Activated CD8-positive, alpha-beta memory T cell treated with anti-CD3 and anti-CD28 coated beads, Interleukin-2, amount 10 ng/mL, durations not matched to agents 7 days and 5 days (primary cell): ENCODE results near the gene ENTPD2. TPM values are rescaled to one million over a fixed set of nuclear protein-coding genes. Genes with fewer than 3 reads are reported as not detected.

Experiments
- ATAC-seq: fragments of 150-1000 bp; cut with Tn5 transposase; one replicate; pipeline ENCODE4 v1.10.0; 2021; ENCODE audit warnings: moderate library complexity
- CTCF ChIA-PET: fragments of 350-600 bp; sonication (Branson Sonifier 250); formaldehyde crosslinking; loops from one replicate; lab custom pipeline; 2021; ENCODE audit warnings: antibody characterized with exemption; lab: Charles Lee
- DNase-seq: peaks from one replicate; pipeline ENCODE4 v3.0.0-alpha.2; 2020
- H3K27ac Mint-ChIP-seq: one replicate; pipeline ENCODE4 v1.8.0; 2021; ENCODE audit warnings: mild to moderate bottlenecking, mixed read lengths
- H3K27me3 Mint-ChIP-seq: one replicate; pipeline ENCODE4 v1.8.0; 2021; ENCODE audit warnings: mixed read lengths
- H3K36me3 Mint-ChIP-seq: one replicate; pipeline ENCODE4 v1.8.0; 2021; ENCODE audit warnings: mild to moderate bottlenecking, mixed read lengths
- H3K4me1 Mint-ChIP-seq: one replicate; pipeline ENCODE4 v1.8.0; 2021; ENCODE audit warnings: mixed read lengths
- H3K4me3 Mint-ChIP-seq: one replicate; pipeline ENCODE4 v1.8.0; 2021; ENCODE audit warnings: mild to moderate bottlenecking, moderate library complexity, mixed read lengths
- H3K9me3 Mint-ChIP-seq: one replicate; pipeline ENCODE4 v1.8.0; 2022; ENCODE audit warnings: low read depth, mixed read lengths
- total RNA-seq, 2 experiments: library from RNA; stranded (reverse); gene quantifications; one replicate each; pipeline ENCODE4 v1.2.3, GENCODE V29; 2021

ENTPD2 gene
- total RNA-seq, 2 experiments from 2014 or later: not detected

GRCh38 chr9:137042751-137043727, 10.8 kb downstream of the ENTPD2 start:
- no peaks in the 10 kb centered on the region for H3K9me3 Mint-ChIP-seq
- H3K4me1 Mint-ChIP-seq: peaks cover 16% of the 10 kb centered on the region

GRCh38 chr9:137041124-137041523, 12.7 kb downstream of the ENTPD2 start:
- peaks cover 2% of the 10 kb centered on the region for H3K36me3 Mint-ChIP-seq
- CTCF ChIA-PET: no interaction called here
- H3K27ac Mint-ChIP-seq: no peak overlapping the region
- H3K27me3 Mint-ChIP-seq: peaks cover 13% of the 10 kb centered on the region
- peaks cover 14% of the 10 kb centered on the region for H3K4me1 Mint-ChIP-seq
- ATAC-seq: no peak
- DNase-seq: no peak
- no peaks in the 10 kb centered on the region for H3K9me3 Mint-ChIP-seq
- no peak overlapping the region for H3K4me3 Mint-ChIP-seq

More at GRCh38 chr9:137042751-137043727, 10.8 kb downstream of the ENTPD2 start:
- H3K27ac Mint-ChIP-seq: no peak overlapping the region
- ATAC-seq (no peak), DNase-seq (no peak)
- no peak overlapping the region for H3K4me3 Mint-ChIP-seq
- peaks cover 2% of the 10 kb centered on the region for H3K36me3 Mint-ChIP-seq
- CTCF ChIA-PET: interaction anchor here (2.5 kb wide), 2 partner anchors 8 to 25 kb away, joined by 32 to 37 read pairs; partner anchors contain the start of gene SAPCD2
- H3K27me3 Mint-ChIP-seq: peaks cover 27% of the 10 kb centered on the region

- CTCF ChIA-PET: interaction anchor here (0.9 kb wide), 1 partner anchor 40 kb away, joined by 3 read pairs; no protein-coding TSS in a partner anchor
- ATAC-seq (no peak), DNase-seq (no peak)
- peaks cover 2% of the 10 kb centered on the region for H3K36me3 Mint-ChIP-seq
- peaks cover 14% of the 10 kb centered on the region for H3K4me1 Mint-ChIP-seq
- H3K27ac Mint-ChIP-seq: no peak overlapping the region
- peaks cover 13% of the 10 kb centered on the region for H3K27me3 Mint-ChIP-seq
- H3K9me3 Mint-ChIP-seq: no peaks in the 10 kb centered on the region
- H3K4me3 Mint-ChIP-seq: no peak overlapping the region
Measured at GRCh38 chr9:137040568-137040967, 13.3 kb downstream of the ENTPD2 start.

- Mint-ChIP-seq H3K27ac (no peak overlapping the region), H3K9me3 (no peaks in the 10 kb centered on the region), H3K27me3 (peaks cover 8% of the 10 kb centered on the region), H3K4me1 (peaks cover 12% of the 10 kb centered on the region), H3K36me3 (peaks cover 2% of the 10 kb centered on the region), H3K4me3 (no peak overlapping the region)
- CTCF ChIA-PET: interaction anchor here (0.9 to 9.1 kb wide), 4 partner anchors 10 to 93 kb away, joined by 3 to 183 read pairs (median 4); partner anchors contain the start of genes C8G and FBXW5
- no peak for ATAC-seq
- no peak for DNase-seq
Measured at GRCh38 chr9:137039611-137040366, 14.1 kb downstream of the ENTPD2 start.

GRCh38 chr9:137038916-137039315, 14.9 kb downstream of the ENTPD2 start:
- Mint-ChIP-seq H3K27me3 (peaks cover under 1% of the 10 kb centered on the region), H3K9me3 (no peaks in the 10 kb centered on the region), H3K4me3 (no peak overlapping the region), H3K4me1 (peaks cover 11% of the 10 kb centered on the region), H3K36me3 (peaks cover 2% of the 10 kb centered on the region), H3K27ac (no peak overlapping the region)
- CTCF ChIA-PET: interaction anchor here (1.3 to 9.1 kb wide), 5 partner anchors 8 to 92 kb away, joined by 3 to 183 read pairs (median 5); partner anchors contain the start of genes C8G, FBXW5 and NPDC1
- no peak for DNase-seq
- ATAC-seq: no peak

- CTCF ChIA-PET: interaction anchor here (2.0 to 11.9 kb wide), 6 partner anchors 9 to 91 kb away, joined by 5 to 234 read pairs (median 87); partner anchors contain the start of genes ABCA2, C8G, CLIC3 and FBXW5
- ATAC-seq (no peak), DNase-seq (no peak)
- Mint-ChIP-seq H3K27me3 (no peaks in the 10 kb centered on the region), H3K4me1 (peaks cover 20% of the 10 kb centered on the region), H3K9me3 (no peaks in the 10 kb centered on the region), H3K4me3 (no peak overlapping the region), H3K27ac (no peak overlapping the region), H3K36me3 (peaks cover 2% of the 10 kb centered on the region)
Measured at GRCh38 chr9:137037483-137037882, 16.4 kb downstream of the ENTPD2 start.

GRCh38 chr9:137037035-137037434, 16.8 kb downstream of the ENTPD2 start:
- Mint-ChIP-seq H3K4me3 (no peak overlapping the region), H3K4me1 (peaks cover 23% of the 10 kb centered on the region), H3K9me3 (no peaks in the 10 kb centered on the region), H3K27ac (no peak overlapping the region), H3K27me3 (no peaks in the 10 kb centered on the region), H3K36me3 (peaks cover 2% of the 10 kb centered on the region)
- DNase-seq (no peak), ATAC-seq (no peak)
- CTCF ChIA-PET: interaction anchor here (0.9 to 11.9 kb wide), 7 partner anchors 10 to 195 kb away, joined by 4 to 234 read pairs (median 79); partner anchors contain the start of genes ABCA2, AJM1, C8G and CLIC3

- Mint-ChIP-seq H3K4me3 (no peak overlapping the region), H3K4me1 (peaks cover 29% of the 10 kb centered on the region), H3K27me3 (no peaks in the 10 kb centered on the region), H3K27ac (no peak overlapping the region), H3K9me3 (no peaks in the 10 kb centered on the region), H3K36me3 (peaks cover 2% of the 10 kb centered on the region)
- DNase-seq (no peak), ATAC-seq (no peak)
- CTCF ChIA-PET: interaction anchor here (0.7 to 11.9 kb wide), 42 partner anchors 8 to 349 kb away, joined by 3 to 234 read pairs (median 8); partner anchors contain the start of genes ABCA2, AJM1, C8G and CLIC3
Measured at GRCh38 chr9:137035937-137036336, 17.9 kb downstream of the ENTPD2 start.

- H3K9me3 Mint-ChIP-seq: no peaks in the 10 kb centered on the region
- H3K4me3 Mint-ChIP-seq: no peak overlapping the region
- DNase-seq (no peak), ATAC-seq (no peak)
- CTCF ChIA-PET: interaction anchor here (0.7 to 11.9 kb wide), 52 partner anchors 9 to 349 kb away, joined by 3 to 234 read pairs (median 6); partner anchors contain the start of genes ABCA2, AJM1, C8G and CLIC3
- H3K27ac Mint-ChIP-seq: peak overlapping the region; percentile 52
- H3K4me1 Mint-ChIP-seq: peaks cover 34% of the 10 kb centered on the region
- no peaks in the 10 kb centered on the region for H3K27me3 Mint-ChIP-seq
- peaks cover 2% of the 10 kb centered on the region for H3K36me3 Mint-ChIP-seq
Measured at GRCh38 chr9:137035507-137035834, 18.4 kb downstream of the ENTPD2 start.

GRCh38 chr9:137034709-137035506, 19.0 kb downstream of the ENTPD2 start:
- peak; percentile 95 for DNase-seq
- Mint-ChIP-seq H3K36me3 (peaks cover 2% of the 10 kb centered on the region), H3K9me3 (no peaks in the 10 kb centered on the region), H3K4me3 (peak overlapping the region; percentile 62), H3K4me1 (peaks cover 40% of the 10 kb centered on the region), H3K27ac (peak overlapping the region; percentile 93), H3K27me3 (no peaks in the 10 kb centered on the region)
- peak; percentile 89 for ATAC-seq
- CTCF ChIA-PET: interaction anchor here (0.7 to 11.9 kb wide), 56 partner anchors 9 to 348 kb away, joined by 3 to 234 read pairs (median 5); partner anchors contain the start of genes ABCA2, AJM1, ANAPC2 and C8G

GRCh38 chr9:137034039-137034708, 19.7 kb downstream of the ENTPD2 start:
- no peaks in the 10 kb centered on the region for H3K9me3 Mint-ChIP-seq
- no peak for DNase-seq
- no peaks in the 10 kb centered on the region for H3K27me3 Mint-ChIP-seq
- no peak for ATAC-seq
- peak overlapping the region; percentile 93 for H3K27ac Mint-ChIP-seq
- H3K36me3 Mint-ChIP-seq: peaks cover 2% of the 10 kb centered on the region
- peaks cover 47% of the 10 kb centered on the region for H3K4me1 Mint-ChIP-seq
- peak overlapping the region; percentile 62 for H3K4me3 Mint-ChIP-seq
- CTCF ChIA-PET: interaction anchor here (0.7 to 11.9 kb wide), 40 partner anchors 10 to 348 kb away, joined by 3 to 234 read pairs (median 8); partner anchors contain the start of genes ABCA2, AJM1, ANAPC2 and C8G
